NOMO-1 (cell line): ENCODE measurements around the gene MAP7.

Source experiments
- DNase-seq, 2 experiments: peaks; one replicate each; lab custom pipeline; 2025; ENCODE audit not compliant: unreplicated experiment in 2 of 2; lab: John Stamatoyannopoulos, UW

The MAP7 gene

DNA sequence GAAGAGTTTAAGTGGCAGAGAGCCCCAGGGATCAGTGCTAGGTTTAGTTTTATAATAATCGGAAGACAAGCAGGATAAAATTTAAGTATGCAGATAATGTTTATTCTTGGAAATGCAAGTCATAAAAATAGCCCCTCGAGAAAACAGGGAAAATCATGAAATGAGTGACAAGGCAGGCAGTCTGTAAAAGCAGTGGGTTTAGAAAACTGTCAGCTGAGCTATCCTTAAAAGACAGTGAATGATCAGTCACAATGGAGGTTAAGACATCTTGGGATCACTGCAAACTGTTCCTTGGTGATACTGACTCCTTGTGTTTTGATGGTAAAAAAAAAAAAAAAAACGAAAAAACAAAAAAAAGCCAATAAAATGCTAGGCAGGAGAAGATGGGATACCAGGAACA lies 199.3 kb downstream of the MAP7 start:
- no peak for DNase-seq

DNA sequence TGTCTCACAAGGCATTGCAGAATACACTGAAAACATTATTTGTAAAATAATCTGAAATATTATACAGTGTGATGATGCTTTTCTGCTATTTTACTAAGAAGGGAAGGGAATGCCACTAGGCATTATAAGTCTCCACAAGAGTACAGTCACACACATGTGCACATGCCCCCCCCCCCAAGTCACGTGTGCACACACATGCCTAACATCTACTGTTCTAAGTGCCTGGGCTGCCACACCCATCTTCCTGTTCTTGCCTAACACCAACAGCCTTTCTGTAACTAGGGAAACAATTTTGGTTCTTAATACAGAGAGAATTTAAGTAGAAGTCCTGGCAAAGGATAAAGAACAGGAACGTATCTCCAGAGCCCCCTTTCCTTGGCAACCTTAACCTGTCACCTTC lies 202.4 kb downstream of the MAP7 start:
- peak; percentile 73 to 74 for DNase-seq

DNA sequence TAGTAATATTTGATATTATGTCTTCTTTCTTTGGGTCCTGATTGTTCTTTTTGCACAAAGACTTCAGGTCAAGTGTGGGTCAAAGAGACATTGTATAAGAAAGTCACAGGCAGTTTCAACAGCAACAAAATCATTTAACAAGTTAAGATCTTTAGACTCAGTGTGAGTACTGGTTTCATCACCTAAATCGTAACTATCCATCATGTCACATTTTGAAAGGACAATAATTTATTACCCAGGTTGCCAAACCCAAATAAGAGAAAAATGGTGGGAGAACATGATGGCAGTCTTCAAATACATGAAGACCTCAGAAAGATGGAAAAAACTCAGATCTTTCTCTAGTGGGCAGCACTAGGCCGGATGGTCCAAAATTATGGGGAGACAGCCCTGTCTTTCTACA lies 205.1 kb downstream of the MAP7 start:
- DNase-seq: no peak

DNA sequence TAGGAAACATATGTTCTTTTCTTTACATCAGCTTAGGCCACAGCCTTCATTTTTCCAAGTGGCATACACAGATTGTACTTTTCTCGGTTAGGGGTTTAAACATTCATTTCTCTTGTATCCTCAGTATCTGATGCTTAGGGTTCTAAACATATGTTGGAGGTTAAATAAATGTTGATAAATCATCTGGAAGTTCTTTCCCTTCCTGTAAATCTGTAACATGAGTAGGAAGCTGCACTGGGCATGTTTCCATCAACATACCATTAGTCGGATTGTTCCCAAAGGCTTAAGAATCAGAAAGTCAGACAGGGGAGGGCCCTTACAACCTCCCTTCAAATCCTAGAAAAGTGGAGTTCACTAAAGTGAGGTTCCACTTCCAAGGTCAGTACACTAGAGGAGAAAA lies 205.8 kb downstream of the MAP7 start:
- no peak for DNase-seq

DNA sequence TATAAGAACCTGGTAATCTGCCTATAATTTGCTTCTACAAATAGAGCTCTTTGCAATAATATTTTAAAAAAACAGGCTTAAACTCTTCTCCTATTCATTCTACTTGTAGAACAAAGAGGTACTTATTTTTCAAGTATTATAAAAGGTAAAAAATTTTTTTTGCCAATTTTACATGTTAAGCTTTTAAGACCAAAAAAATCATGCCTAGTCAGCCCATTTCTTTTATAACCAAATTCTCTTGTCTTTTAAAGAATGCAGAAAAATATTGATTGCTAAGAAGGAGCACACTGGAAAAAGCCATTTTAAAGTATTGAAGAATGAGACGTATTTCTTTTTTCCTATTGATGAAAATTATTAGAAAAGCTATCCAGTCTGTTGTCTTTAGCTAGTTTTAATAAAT lies 206.5 kb downstream of the MAP7 start:
- no peak for DNase-seq

DNA sequence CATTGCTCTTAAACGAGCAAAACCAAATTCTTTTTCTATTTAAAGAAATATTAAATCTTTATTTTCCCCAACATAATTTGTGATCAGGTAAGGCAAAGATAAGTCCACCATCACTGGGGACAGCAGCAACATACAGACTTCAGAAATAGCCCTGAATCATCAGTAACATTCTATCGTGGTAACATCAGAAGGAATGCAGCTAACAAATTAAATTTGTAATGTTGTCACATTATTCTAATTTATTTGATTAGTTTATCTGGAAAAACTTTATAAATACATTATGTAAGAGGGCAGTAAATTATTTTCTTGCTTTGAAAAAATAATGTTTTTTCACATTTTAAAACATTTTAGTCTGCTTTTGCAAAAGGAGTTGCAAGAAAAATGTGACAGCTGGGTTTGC lies 206.9 kb downstream of the MAP7 start:
- DNase-seq: no peak

DNA sequence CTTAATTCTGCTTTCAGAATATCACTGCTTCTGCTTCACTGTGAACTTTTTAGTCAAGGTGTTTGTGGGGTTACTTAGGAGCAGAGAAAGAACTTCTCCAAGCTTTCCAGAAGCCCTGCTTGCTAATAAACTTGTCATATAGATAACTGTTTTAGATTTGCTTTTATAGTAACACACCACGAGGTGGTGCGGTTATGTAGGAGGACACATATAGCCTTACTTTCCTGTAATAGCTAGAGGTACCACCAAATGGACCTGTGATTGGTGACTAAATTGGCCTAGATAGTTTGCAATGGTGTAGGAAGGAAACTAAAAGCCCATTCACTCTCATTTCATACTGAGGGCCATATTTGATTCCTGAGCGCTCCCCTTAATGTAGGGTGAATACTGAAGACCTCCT lies 208.3 kb downstream of the MAP7 start:
- DNase-seq: peak in 1 of 2 experiments; percentile 21

DNA sequence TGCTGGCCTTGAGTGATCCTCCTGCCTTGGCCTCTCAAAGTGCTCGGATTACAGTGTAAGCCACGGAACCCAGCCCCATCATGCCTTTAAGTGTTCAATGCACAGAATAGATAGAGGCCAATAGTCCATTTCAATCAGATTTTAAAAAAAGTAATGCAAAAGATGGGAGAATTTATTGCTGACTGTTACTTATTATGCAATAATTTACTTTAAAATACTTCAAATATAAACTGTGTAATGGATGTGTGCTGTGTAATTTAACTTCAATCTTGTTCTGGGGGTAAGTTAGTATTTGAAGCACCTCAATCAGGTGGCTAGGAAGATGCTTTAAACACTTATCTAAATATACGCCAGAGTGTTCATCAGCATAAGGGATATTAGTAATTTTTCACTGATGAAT lies 208.9 kb downstream of the MAP7 start:
- no peak for DNase-seq

DNA sequence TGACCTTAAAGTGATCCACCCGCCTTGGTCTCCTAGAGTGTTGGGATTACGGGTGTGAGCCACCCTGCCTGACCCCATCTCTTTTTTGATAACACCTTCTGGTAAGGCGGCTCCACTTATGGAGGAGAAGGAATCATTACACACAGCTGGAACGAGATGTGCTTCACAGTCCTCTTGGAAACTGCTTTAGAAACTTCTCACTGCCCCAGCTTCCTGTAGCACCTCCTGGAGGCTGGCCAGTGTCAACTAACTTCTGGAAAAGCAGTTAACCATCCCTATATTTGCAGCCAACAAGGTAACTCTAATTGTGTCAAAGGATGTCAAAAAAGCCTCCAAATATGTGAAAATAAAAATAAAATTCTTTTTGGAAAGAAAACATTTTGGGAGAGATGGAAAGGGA lies 211.7 kb downstream of the MAP7 start:
- DNase-seq: no peak

DNA sequence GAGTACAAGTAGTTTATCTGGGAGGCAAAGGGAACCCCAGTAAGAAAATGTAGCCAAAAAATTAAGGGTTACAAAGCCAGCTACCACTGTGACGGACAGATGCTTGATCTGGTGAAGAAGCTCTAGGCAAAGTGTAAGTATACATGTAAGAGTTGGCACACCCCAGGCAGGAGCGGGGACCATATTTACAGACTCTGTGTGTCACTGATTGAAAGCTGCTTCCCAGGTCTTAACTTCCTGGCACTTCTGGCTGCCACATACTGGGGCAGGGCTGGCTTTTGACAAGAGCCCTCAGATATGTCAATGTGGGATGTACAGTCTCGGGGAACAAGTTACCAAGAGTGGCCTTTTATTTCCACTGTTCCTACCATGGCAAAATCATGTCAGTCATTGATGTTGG lies 212.6 kb downstream of the MAP7 start:
- DNase-seq: no peak

DNA sequence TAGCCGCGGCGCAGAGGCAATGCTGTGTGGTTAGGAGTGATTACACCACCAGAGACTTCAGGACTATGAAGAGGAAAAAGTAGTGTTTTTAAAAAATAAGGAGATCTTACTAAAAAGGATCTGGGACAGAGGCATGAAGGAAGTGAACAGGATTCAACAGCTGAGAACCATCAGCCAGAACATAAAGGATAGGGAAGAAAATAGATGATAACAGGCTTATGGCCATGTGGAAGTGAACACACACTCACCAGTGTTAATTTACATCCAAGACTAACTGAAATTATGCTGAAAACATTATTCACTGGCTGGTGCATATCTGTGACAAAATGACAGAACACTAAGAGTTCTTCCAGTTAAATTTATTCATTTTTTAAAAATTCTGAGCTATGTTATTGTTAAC lies 213.1 kb downstream of the MAP7 start:
- no peak for DNase-seq

DNA sequence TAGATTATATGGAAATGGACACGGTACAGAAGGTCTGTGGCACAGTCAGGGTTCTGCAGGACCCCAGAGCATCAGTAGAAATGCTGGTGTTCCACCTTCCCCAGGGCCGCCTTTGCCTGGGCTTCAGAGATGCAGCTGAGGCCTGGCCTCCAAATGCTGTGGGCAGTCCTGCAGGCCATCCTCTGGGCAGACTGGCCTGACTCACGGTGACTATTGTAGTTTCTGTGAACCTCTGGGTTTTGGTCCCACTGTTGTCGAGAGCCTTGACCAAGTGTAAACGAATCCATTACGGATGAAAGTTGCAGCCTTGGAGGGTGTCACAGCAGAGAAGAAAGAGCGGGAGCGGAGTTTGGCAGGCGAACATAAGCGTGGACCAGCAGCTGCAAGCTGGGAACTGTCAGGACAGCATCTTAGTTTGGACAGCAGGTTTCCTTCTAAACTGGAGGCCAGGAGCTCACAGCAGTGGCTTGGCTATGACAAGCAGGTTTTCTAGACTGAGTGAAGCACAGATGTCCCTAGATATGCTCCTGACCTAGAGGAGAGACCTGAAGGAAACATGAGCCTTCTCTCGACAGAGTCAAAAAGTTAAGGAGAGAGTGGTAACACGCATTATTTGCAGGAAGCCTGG lies 214.4 kb downstream of the MAP7 start:
- DNase-seq: no peak

DNA sequence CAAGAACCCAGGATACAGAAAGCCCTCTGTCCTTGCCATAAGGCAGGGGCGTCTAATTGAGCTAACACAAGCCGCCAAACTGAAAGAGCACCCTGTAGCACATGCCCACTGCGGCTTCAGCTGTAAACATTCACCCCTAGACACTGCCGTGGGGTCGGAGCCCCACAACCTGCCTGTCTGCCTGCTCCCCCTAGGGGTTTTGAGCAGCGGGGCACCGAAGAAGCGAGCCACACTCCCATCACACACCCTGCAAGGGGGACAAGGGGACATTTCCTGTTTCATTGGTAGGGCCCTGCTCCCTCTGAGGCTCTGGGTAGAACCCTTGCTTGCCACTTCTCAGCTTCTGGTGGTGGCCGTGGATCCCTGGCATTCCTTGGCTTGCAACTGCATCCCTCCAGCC lies 215.4 kb downstream of the MAP7 start:
- DNase-seq: no peak

DNA sequence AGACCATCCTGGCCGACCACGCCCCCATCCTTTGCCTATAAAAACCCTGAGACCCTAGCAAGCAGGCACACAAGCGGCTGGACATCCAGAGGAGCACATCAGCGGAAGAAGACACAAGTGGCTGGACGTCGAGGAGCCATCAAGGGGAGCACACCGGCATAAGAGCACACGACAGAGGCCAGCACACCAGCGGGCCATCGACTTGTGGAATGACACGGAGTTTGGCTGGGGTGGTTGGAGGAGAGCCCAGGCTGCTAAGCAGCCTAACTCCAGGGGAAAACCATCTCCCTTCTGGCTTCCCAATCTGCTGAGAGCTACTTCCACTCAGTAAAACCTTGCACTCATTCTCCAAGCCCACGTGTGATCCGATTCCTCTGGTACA lies 215.8 kb downstream of the MAP7 start:
- no peak for DNase-seq

DNA sequence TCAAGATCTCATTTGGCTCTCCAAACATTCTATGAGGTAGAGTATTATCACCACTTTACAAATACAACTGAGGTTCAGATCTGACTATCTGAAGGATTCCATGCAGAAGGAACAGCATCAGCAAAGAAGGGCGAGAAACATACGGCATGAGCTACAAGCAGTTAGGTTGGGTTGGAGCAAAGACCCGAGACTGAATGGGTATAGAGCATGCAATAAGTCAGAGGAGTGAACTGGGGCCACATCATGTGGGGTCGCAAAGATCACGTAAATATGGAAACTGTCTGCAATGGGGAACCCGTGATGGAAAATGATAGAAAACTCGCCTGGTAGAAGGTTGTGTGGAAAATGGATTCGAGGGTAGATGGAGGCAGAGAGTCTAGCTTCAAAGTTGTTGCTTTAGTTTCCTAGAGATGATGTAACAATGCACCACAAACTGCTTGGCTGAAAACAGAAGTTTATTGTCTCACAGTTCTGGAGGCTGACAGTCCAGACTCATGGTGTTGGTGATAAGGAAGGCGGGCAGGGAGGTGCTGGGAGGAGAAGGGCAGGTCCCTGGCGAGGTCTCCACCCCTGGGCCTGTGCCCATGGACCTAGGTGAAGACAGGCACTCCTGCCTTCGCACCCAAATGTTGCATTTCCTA lies 216.3 kb downstream of the MAP7 start:
- peak in 1 of 2 experiments; percentile 7 for DNase-seq

DNA sequence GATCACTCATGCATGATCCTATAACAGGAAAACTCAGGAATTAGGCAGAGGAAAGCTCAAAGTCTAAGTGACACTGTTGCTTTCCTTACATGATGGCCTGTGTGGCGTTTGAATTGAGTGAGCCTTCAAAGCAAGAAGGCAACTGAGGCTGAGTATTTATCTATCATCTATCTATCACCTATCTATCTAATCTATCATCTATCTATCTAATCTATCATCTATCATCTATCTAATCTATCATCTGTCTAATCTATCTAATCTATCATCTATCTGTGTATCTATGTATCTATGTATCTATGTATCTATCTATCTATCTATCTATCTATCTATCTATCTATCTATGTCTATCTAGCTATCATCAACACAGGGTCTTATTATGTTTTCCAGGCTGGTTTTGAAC lies 218.8 kb downstream of the MAP7 start:
- DNase-seq: no peak

DNA sequence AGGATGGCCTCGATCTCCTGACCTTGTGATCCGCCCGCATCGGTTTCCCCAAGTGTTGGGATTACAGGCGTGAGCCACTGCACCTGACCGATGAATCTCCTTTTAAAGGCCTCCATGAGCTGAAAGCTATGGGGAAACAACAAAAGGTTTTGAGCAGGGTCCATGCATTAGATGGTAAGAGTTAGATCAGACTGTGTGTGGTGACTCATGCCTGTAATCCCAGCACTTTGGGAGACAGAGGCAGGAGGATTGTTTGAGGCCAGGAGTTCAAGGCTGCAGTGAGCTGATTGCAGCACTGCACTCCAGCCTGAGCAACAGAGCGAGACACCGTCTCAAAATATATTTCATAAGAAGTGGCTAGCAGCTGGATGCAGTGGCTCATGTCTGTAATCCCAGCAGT lies 219.6 kb downstream of the MAP7 start:
- DNase-seq: no peak

DNA sequence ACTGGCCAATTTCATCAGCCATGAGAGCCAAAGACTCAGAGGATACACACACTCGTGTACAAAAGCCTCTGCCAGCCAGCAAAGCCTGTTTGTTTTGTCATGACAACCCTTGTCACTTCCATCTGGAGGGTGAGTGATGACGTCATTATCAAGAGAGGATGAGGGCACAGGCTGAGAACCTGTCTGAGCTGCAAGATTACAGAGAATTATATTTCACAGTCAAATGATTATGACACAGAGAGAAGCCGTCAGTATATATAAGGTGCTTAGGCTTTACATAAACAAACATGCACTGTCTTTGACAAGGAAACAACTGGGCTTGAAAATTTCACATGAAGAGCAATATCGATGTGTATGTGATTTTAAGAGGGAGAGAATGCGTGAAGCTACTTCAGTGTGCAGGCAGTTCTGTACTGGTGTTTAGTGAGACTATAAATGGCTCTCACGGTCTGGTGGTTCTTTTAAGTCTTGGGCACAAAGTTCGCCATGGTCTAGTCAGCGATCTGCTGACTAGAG lies 224.1 kb downstream of the MAP7 start:
- no peak for DNase-seq

DNA sequence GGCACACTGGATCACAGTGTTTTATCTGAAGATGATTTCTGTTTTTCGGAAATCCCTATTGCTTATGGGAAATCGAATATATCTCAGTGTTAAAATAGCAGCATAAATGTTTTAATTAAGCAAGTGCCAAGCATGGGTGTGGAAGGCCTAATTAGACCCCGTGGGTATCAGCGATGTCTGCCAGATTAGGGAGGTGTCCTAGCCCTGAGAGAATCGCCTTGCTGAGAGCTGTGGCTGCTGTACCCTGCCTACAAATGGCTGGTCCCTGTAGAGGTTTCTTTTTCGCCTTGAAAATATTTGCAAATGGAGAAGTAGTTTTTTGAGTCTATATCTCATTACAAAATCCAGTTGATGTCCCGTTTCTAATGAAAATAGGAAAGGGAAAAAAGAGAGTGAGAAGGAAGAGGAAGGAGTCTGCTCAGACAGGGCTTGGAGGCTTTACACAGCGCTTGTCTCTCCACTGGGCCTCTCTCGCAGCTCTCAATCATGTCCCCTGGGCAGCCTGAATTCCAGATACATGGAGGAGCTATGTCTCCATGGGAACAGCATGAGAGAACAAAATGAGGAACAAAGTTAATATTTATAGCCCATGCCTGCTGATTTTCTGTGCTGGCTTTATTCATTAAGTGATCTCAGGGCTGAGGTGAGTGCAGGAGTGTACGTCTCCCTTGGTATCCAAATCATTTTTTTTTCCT lies 225.4 kb downstream of the MAP7 start:
- DNase-seq: no peak

DNA sequence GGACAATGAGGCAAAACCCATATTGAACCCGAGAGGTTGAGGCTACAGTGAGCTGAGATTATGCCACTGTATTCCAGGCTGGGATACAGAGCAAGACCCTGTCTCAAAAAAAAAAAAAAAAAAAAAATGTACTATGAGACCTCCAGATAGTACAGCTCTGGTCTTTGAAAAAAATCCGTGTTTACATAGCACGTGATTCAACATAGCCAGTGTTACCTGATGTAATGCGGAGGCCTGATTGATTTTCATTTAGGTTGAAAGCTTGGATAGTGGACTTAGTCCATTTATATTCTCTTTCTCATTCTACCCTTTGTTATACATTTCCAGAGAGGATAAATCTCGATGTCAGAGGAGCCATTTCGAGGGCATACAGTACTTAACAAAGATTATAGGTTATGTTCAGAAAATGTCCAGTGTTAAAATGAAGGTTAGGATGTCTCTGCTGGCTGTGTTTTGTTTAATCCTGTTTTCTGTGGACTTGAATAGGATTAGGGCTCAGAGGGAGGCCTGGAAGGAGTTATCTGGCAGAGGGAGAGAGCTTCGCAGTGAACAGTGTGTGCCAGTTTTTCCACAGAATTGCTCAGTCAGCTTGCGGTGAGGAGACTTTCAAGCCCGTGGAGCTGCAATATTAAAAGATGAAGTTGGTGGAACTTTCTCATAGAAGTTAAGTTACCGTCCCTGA lies 226.7 kb downstream of the MAP7 start:
- DNase-seq: no peak

DNA sequence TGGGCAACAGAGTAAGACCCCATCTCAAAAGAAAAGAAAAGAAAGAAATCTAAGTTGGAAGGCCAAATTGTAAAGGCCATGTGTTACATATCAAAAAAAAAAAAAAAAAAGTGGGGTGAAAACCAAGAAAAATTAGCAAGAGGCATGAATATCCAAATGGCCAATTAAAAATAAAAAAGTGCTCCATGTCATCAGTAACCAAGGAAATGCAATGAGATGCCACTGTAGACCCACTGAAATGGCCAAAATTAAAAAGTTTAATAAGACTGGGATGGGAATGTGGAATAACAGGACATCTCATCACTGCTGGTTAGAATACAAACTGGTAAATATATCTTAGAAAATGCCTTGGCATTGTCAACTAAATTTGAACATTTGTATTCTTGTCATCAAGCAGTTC lies 230.5 kb downstream of the MAP7 start:
- DNase-seq: no peak

DNA sequence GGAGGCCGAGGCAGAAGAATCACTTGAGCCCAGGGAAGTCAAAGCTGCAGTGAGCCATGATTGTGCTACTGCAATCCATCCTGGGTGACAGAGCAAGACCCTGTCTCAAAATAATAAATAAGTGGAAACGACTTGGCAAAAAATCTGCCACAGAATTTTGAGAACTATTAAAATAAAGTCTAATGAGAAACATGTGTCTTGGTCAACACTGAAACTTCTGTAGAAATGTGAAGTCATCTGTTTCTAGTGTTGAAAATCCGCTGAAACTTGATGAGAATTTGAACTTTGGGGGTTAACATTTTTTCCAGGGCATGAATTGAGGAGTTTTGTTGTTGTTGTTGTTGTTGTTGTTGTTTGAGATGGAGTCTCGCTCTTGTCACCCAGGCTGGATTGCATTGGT lies 231.5 kb downstream of the MAP7 start:
- no peak for DNase-seq
